Ovary (tissue), 3 donors: ENCODE measurements around the gene AKAP6.

Source experiments
- EP300 ChIP-seq: sonication (generic); formaldehyde crosslinking; IDR thresholded peaks from one replicate; pipeline ENCODE4 v1.6.1; 2017; ENCODE audit warnings: antibody characterized with exemption
- POLR2A ChIP-seq: fragments of 450-650 bp; IDR thresholded peaks from one replicate; pipeline ENCODE4 v1.6.1; 2017; ENCODE audit warnings: antibody characterized with exemption, mild to moderate bottlenecking, moderate library complexity
- TF ChIP-seq, protein P1 (sequence below), 3 donors: fragments of 450-650 bp in 2 of 3; fragments of 200-600 bp in 1 of 3; IDR thresholded peaks; one replicate each; pipeline versions ENCODE4 v1.5.1 to v1.8.0; 2016 to 2022; ENCODE audit warnings: antibody characterized with exemption in 3 of 3, mild to moderate bottlenecking in 1 of 3
- donor health status: DM: no; HTN: no; CAD: no.

DNA sequence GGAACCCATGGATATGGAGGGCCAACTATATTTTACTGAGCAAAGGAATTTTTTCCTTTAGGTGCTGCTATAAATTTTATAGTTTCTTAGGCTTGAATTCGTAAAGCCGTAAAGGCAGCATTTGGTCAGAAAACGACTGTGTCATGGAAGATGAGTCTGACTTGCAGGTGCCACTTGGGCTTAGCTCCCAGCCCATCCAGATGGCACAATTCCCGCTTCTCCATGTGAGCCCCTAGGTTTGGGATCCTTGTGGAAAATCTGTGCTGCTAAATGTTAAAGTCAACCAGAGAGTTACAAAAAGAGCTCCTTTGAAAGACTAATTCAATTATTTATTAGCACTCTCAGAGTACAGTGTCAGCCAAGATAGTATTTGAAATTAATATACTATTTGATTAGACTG, 489.5 kb downstream of the AKAP6 start:
- TF ChIP-seq, protein P1, sequence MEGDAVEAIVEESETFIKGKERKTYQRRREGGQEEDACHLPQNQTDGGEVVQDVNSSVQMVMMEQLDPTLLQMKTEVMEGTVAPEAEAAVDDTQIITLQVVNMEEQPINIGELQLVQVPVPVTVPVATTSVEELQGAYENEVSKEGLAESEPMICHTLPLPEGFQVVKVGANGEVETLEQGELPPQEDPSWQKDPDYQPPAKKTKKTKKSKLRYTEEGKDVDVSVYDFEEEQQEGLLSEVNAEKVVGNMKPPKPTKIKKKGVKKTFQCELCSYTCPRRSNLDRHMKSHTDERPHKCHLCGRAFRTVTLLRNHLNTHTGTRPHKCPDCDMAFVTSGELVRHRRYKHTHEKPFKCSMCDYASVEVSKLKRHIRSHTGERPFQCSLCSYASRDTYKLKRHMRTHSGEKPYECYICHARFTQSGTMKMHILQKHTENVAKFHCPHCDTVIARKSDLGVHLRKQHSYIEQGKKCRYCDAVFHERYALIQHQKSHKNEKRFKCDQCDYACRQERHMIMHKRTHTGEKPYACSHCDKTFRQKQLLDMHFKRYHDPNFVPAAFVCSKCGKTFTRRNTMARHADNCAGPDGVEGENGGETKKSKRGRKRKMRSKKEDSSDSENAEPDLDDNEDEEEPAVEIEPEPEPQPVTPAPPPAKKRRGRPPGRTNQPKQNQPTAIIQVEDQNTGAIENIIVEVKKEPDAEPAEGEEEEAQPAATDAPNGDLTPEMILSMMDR (IDR thresholded peaks at IDR 0.05) = no peak
- no peak for TF ChIP-seq POLR2A
- TF ChIP-seq EP300 = no peak
